Neural progenitor cell (in vitro differentiated cells): ENCODE measurements around the gene KRTAP19-7.

Experiments used
- EZH2 ChIP-seq: fragments of 200-600 bp; sonication (generic); IDR thresholded peaks from 2 replicates; pipeline ENCODE4 v1.6.1; 2017; ENCODE audit warnings: antibody characterized with exemption, mild to moderate bottlenecking, moderate library complexity
- EZH2phosphoT487 ChIP-seq: fragments of 200-600 bp; sonication (generic); IDR thresholded peaks from 2 replicates; pipeline ENCODE4 v1.6.1; 2017; ENCODE audit warnings: antibody characterized with exemption

- TF ChIP-seq EZH2: no peak
- TF ChIP-seq EZH2phosphoT487: no peak
Measured at GRCh38 chr21:30590297-30590696, 29.2 kb upstream of the KRTAP19-7 start, which contains the start of gene KRTAP22-2.
